Measurements from ENCODE around the gene CDIPT.
A peak's percentile ranks its signal among the peaks of the same experiment; 100 is the strongest.

The CDIPT gene

GRCh38 chr16:29819506-29819905 is 43.5 kb downstream of the CDIPT start:
- no peak; the same call in 1 of the 2 replicates for TF ChIP-seq CTCF (IDR thresholded peaks at IDR 0.05)

- no peak for TF ChIP-seq CTCF (IDR thresholded peaks at IDR 0.05)
Measured at GRCh38 chr16:29818082-29818481, 44.9 kb downstream of the CDIPT start.

GRCh38 chr16:29816694-29817441 is 46.2 kb downstream of the CDIPT start:
- TF ChIP-seq CTCF (IDR thresholded peaks at IDR 0.05): no peak

GRCh38 chr16:29815793-29816693 is 47.0 kb downstream of the CDIPT start, which contains the start of gene PAGR1:
TSS of gene PAGR1 (plus strand) at chr16:29816152. CDS start at chr16:29816526, 374 bp downstream.
- TF ChIP-seq CTCF (IDR thresholded peaks at IDR 0.05): peak; percentile 93

- no peak for TF ChIP-seq CTCF (IDR thresholded peaks at IDR 0.05)
Measured at GRCh38 chr16:29815032-29815721, 47.8 kb downstream of the CDIPT start.

GRCh38 chr16:29814592-29814991 is 48.4 kb downstream of the CDIPT start:
- TF ChIP-seq CTCF (IDR thresholded peaks at IDR 0.05): no peak
